ENCODE data around the gene C12orf76. TPM values are rescaled to one million over a fixed set of nuclear protein-coding genes. Genes with fewer than 3 reads are reported as not detected.

The C12orf76 gene
- polyA plus RNA-seq, 1 donor from 2014 or later = 227 TPM

DNA sequence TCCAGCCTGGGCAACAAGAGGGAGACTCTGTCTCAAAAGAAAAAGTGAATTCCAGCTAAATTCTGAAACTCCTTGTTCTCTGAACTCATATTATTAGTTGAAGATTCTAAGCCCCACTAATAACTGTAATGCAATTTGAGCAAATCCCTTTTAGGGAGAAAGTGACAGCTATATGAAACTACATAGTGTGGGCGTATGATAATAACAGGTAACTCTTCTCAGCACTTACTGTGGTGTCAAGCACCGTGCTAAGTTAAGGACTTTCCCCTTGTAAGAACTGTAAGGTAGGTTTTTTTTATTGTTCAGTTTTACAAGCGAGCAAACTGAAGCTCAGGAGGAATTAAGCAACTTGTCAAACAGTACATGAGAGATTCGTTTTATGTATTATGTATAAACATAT, 43.7 kb downstream of the C12orf76 start (continued):
- no peak for TF ChIP-seq RAD21 (conservative IDR thresholded peaks at IDR 0.05)
- no peak for TF ChIP-seq TAF1 (IDR thresholded peaks at IDR 0.05; ENCODE audit: low read depth)
- TF ChIP-seq MXI1 (conservative IDR thresholded peaks at IDR 0.05; ENCODE audit: poor library complexity, severe bottlenecking) = no peak

- TF ChIP-seq RAD21 (conservative IDR thresholded peaks at IDR 0.05) (no peak), SMC3 (conservative IDR thresholded peaks at IDR 0.05; ENCODE audit: poor library complexity) (no peak), MXI1 (conservative IDR thresholded peaks at IDR 0.05; ENCODE audit: poor library complexity, severe bottlenecking) (no peak), EZH2 (IDR thresholded peaks at IDR 0.05; ENCODE audit: borderline replicate concordance, insufficient read depth, low read length, poor library complexity, severe bottlenecking) (no peak), POLR2AphosphoS5 (IDR thresholded peaks at IDR 0.05) (no peak), EP300 (conservative IDR thresholded peaks at IDR 0.05; ENCODE audit: poor library complexity, severe bottlenecking) (no peak), TAF1 (IDR thresholded peaks at IDR 0.05; ENCODE audit: low read depth) (no peak)
- TF ChIP-seq, protein P1, sequence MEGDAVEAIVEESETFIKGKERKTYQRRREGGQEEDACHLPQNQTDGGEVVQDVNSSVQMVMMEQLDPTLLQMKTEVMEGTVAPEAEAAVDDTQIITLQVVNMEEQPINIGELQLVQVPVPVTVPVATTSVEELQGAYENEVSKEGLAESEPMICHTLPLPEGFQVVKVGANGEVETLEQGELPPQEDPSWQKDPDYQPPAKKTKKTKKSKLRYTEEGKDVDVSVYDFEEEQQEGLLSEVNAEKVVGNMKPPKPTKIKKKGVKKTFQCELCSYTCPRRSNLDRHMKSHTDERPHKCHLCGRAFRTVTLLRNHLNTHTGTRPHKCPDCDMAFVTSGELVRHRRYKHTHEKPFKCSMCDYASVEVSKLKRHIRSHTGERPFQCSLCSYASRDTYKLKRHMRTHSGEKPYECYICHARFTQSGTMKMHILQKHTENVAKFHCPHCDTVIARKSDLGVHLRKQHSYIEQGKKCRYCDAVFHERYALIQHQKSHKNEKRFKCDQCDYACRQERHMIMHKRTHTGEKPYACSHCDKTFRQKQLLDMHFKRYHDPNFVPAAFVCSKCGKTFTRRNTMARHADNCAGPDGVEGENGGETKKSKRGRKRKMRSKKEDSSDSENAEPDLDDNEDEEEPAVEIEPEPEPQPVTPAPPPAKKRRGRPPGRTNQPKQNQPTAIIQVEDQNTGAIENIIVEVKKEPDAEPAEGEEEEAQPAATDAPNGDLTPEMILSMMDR (IDR thresholded peaks at IDR 0.05; ENCODE audit: poor library complexity, severe bottlenecking) = no peak
- TF ChIP-seq, protein P2, sequence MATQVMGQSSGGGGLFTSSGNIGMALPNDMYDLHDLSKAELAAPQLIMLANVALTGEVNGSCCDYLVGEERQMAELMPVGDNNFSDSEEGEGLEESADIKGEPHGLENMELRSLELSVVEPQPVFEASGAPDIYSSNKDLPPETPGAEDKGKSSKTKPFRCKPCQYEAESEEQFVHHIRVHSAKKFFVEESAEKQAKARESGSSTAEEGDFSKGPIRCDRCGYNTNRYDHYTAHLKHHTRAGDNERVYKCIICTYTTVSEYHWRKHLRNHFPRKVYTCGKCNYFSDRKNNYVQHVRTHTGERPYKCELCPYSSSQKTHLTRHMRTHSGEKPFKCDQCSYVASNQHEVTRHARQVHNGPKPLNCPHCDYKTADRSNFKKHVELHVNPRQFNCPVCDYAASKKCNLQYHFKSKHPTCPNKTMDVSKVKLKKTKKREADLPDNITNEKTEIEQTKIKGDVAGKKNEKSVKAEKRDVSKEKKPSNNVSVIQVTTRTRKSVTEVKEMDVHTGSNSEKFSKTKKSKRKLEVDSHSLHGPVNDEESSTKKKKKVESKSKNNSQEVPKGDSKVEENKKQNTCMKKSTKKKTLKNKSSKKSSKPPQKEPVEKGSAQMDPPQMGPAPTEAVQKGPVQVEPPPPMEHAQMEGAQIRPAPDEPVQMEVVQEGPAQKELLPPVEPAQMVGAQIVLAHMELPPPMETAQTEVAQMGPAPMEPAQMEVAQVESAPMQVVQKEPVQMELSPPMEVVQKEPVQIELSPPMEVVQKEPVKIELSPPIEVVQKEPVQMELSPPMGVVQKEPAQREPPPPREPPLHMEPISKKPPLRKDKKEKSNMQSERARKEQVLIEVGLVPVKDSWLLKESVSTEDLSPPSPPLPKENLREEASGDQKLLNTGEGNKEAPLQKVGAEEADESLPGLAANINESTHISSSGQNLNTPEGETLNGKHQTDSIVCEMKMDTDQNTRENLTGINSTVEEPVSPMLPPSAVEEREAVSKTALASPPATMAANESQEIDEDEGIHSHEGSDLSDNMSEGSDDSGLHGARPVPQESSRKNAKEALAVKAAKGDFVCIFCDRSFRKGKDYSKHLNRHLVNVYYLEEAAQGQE (IDR thresholded peaks at IDR 0.05; ENCODE audit: borderline replicate concordance) = no peak
- no peaks in the 10 kb centered on the region for H4K20me1 ChIP-seq (ENCODE audit: insufficient read depth)
- H3K79me2 ChIP-seq (replicated peaks; ENCODE audit: insufficient read depth, low read length) = peaks cover 9% of the 10 kb centered on the region
- H3K36me3 ChIP-seq (ENCODE audit: insufficient read depth, low read length) = no peaks in the 10 kb centered on the region
- no peaks in the 10 kb centered on the region for H3K9me2 ChIP-seq (ENCODE audit: insufficient read depth, low read length)
- no peaks in the 10 kb centered on the region for H3K9me3 ChIP-seq (ENCODE audit: low read length)
- no peak overlapping the region for H3K27ac ChIP-seq (ENCODE audit: low read length)
- no peak overlapping the region for H3K9ac ChIP-seq (ENCODE audit: low read length)
- no peak overlapping the region for H3K4me2 ChIP-seq (ENCODE audit: low read length)
- no peaks in the 10 kb centered on the region for H3K27me3 ChIP-seq (ENCODE audit: insufficient read depth, low read depth, low read length)
- H3F3A ChIP-seq (ENCODE audit: insufficient read depth, low read length, poor library complexity, severe bottlenecking) = no peaks in the 10 kb centered on the region
- no peak overlapping the region for H3K4me3 ChIP-seq (ENCODE audit: low read length)
- H2AFZ ChIP-seq (ENCODE audit: low read depth, low read length) = no peak overlapping the region
These were observed 45.4 kb downstream of the C12orf76 start for GRCh38 chr12:110002676-110003515.

GRCh38 chr12:110001596-110001995, 46.7 kb downstream of the C12orf76 start:
- TF ChIP-seq, protein P1 (IDR thresholded peaks at IDR 0.05; ENCODE audit: poor library complexity, severe bottlenecking) = no peak
- TF ChIP-seq TAF1 (IDR thresholded peaks at IDR 0.05; ENCODE audit: low read depth) = no peak
- Histone ChIP-seq H3K27ac (ENCODE audit: low read length) (no peak overlapping the region), H3K36me3 (ENCODE audit: insufficient read depth, low read length) (no peaks in the 10 kb centered on the region), H3F3A (ENCODE audit: insufficient read depth, low read length, poor library complexity, severe bottlenecking) (no peaks in the 10 kb centered on the region), H2AFZ (ENCODE audit: low read depth, low read length) (no peak overlapping the region), H3K9me2 (ENCODE audit: insufficient read depth, low read length) (no peaks in the 10 kb centered on the region), H3K9me3 (ENCODE audit: low read length) (no peaks in the 10 kb centered on the region), H3K4me2 (ENCODE audit: low read length) (no peak overlapping the region), H3K4me3 (ENCODE audit: low read length) (no peak overlapping the region), H3K9ac (ENCODE audit: low read length) (no peak overlapping the region), H3K27me3 (ENCODE audit: insufficient read depth, low read depth, low read length) (no peaks in the 10 kb centered on the region), H3K79me2 (replicated peaks; ENCODE audit: insufficient read depth, low read length) (peaks cover 9% of the 10 kb centered on the region), H4K20me1 (ENCODE audit: insufficient read depth) (no peaks in the 10 kb centered on the region)

All from neural cell (in vitro differentiated cells).